Naive thymus-derived CD4-positive, alpha-beta T cell (primary cell): ENCODE data around the gene KRTAP4-4. TPM values are rescaled to one million over a fixed set of nuclear protein-coding genes. Genes with fewer than 3 reads are reported as not detected.
"Not testable (repeated sequence)": the region's sequence is repeated elsewhere in the genome, so short reads cannot be mapped to it uniquely, and the experiment has no call there.

Experiments
- ATAC-seq: fragments of 150-1000 bp; cut with Tn5 transposase; 2 replicates; pipeline ENCODE4 v1.10.0; 2021; ENCODE audit warnings: mild to moderate bottlenecking, moderate library complexity
- CTCF ChIA-PET: fragments of 350-600 bp; sonication (Branson Sonifier 250); formaldehyde crosslinking; loops from one replicate; lab custom pipeline; 2021; ENCODE audit warnings: antibody characterized with exemption; lab: Charles Lee
- POLR2A ChIA-PET: fragments of 350-600 bp; sonication (Branson Sonifier 250); formaldehyde crosslinking; loops from one replicate; lab custom pipeline; 2021; ENCODE audit warnings: antibody characterized with exemption, inconsistent platforms; lab: Charles Lee
- DNase-seq, 9 donors: peaks; one replicate each; pipeline versions ENCODE4 v3.0.0 to v3.0.0-alpha.2; 2020 to 2022; ENCODE audit warnings: mixed read lengths in 1 of 9
- H3K27ac ChIP-seq: one replicate; pipeline ENCODE4 v1.7.0; 2013; ENCODE audit warnings: mild to moderate bottlenecking, low read depth, low read length, moderate library complexity
- H3K27me3 ChIP-seq, 2 donors: one replicate each; pipeline ENCODE4 v1.7.0; 2013; ENCODE audit warnings: low read length in 2 of 2, mild to moderate bottlenecking in 2 of 2, moderate library complexity in 2 of 2; ENCODE audit not compliant: control insufficient read depth in 2 of 2, insufficient read depth in 2 of 2
- H3K36me3 ChIP-seq, 3 experiments: 1 replicate in 2 of 3; 2 replicates in 1 of 3; pipeline ENCODE4 v1.7.0; 2013; ENCODE audit warnings: low read length in 3 of 3, mild to moderate bottlenecking in 3 of 3, moderate library complexity in 1 of 3; ENCODE audit not compliant: insufficient read depth in 3 of 3, control insufficient read depth in 2 of 3
- H3K4me1 ChIP-seq, 2 donors: one replicate each; pipeline ENCODE4 v1.7.0; 2013; ENCODE audit warnings: low read length in 2 of 2, mild to moderate bottlenecking in 2 of 2, moderate library complexity in 1 of 2; ENCODE audit not compliant: control insufficient read depth in 2 of 2, insufficient read depth in 2 of 2
- H3K4me3 ChIP-seq: 2 replicates; pipeline ENCODE4 v1.7.0; 2013; ENCODE audit warnings: mild to moderate bottlenecking, low read length
- H3K9me3 ChIP-seq, 3 experiments: 1 replicate in 2 of 3; 2 replicates in 1 of 3; pipeline ENCODE4 v1.7.0; 2013; ENCODE audit warnings: low read length in 3 of 3; ENCODE audit not compliant: control insufficient read depth in 2 of 3
- H3K27ac Mint-ChIP-seq, 9 donors: one replicate each; pipeline ENCODE4 v1.8.0; 2020 to 2022; ENCODE audit warnings: mixed read lengths in 9 of 9, mild to moderate bottlenecking in 8 of 9, moderate library complexity in 5 of 9, inconsistent platforms in 2 of 9
- H3K27me3 Mint-ChIP-seq, 5 donors: one replicate each; pipeline ENCODE4 v1.8.0; 2021 to 2022; ENCODE audit warnings: mixed read lengths in 5 of 5, mild to moderate bottlenecking in 1 of 5
- H3K36me3 Mint-ChIP-seq, 5 donors: one replicate each; pipeline ENCODE4 v1.8.0; 2020 to 2022; ENCODE audit warnings: mixed read lengths in 5 of 5, mild to moderate bottlenecking in 3 of 5, inconsistent platforms in 1 of 5
- H3K4me1 Mint-ChIP-seq, 7 donors: one replicate each; pipeline ENCODE4 v1.8.0; 2020 to 2022; ENCODE audit warnings: mixed read lengths in 7 of 7, mild to moderate bottlenecking in 3 of 7, inconsistent platforms in 1 of 7
- H3K4me3 Mint-ChIP-seq, 10 donors: one replicate each; pipeline ENCODE4 v1.8.0; 2020 to 2022; ENCODE audit warnings: mild to moderate bottlenecking in 10 of 10, mixed read lengths in 10 of 10, moderate library complexity in 6 of 10, inconsistent platforms in 2 of 10
- H3K9me3 Mint-ChIP-seq, 11 donors: one replicate each; pipeline ENCODE4 v1.8.0; 2020 to 2022; ENCODE audit warnings: mixed read lengths in 11 of 11, mild to moderate bottlenecking in 4 of 11, inconsistent platforms in 1 of 11, moderate library complexity in 1 of 11
- intact Hi-C, 2 donors: fragments of 100-400 bp; cut with micrococcal nuclease; formaldehyde crosslinking; loops; one replicate each; pipeline ENCODE4 v1.15.1; 2023
- polyA plus RNA-seq, 2 donors: library from polyadenylated mRNA; unstranded; fragments of 300-500 nt; fragmentation: Illumina TruSeq; gene quantifications; one replicate each; pipeline ENCODE4 v1.2.3, GENCODE V29; 2021
- total RNA-seq, 6 experiments: library from RNA in 5 of 6; stranded (reverse) in 5 of 6; gene quantifications; 1 replicate in 5 of 6; 2 replicates in 1 of 6; pipeline ENCODE4 v1.2.3 and lab custom pipeline; 2021 to 2026

The KRTAP4-4 gene
- total and polyA plus RNA-seq, 7 experiments from 2014 or later, result not detected

GRCh38 chr17:41126412-41126811 is 34.1 kb downstream of the KRTAP4-4 start:
- Mint-ChIP-seq H3K27ac (peak overlapping the region in 1 of 9 donors; percentile 63), H3K9me3 (peaks cover 0 to 24% (median 3%) of the 10 kb centered on the region in 11 donors), H3K27me3 (peaks cover 0 to 12% (median 0%) of the 10 kb centered on the region in 5 donors), H3K4me1 (peaks cover 0 to 95% (median 73%) of the 10 kb centered on the region in 7 donors), H3K4me3 (peak overlapping the region in 6 of 10 donors; percentile 30 to 88 (median 50)), H3K36me3 (no peaks in the 10 kb centered on the region)
- POLR2A ChIA-PET, result interaction anchor here (0.6 to 0.7 kb wide), 2 partner anchors 20 to 440 kb away, joined by 4 to 5 read pairs; no protein-coding TSS in a partner anchor
- intact Hi-C loops, result no loop called here
- Histone ChIP-seq H3K27ac (no peak overlapping the region), H3K27me3 (no peaks in the 10 kb centered on the region), H3K9me3 (no peaks in the 10 kb centered on the region), H3K4me1 (peaks cover 21 to 42% of the 10 kb centered on the region in 2 donors), H3K36me3 (no peaks in the 10 kb centered on the region), H3K4me3 (no peak overlapping the region)
- no peak for DNase-seq
- ATAC-seq, result no peak
- CTCF ChIA-PET, result interaction anchor here (0.6 to 1.6 kb wide), 2 partner anchors 182 to 534 kb away, joined by 3 read pairs; partner anchors contain the start of gene KRTAP16-1

- Histone ChIP-seq H3K27ac (no peak overlapping the region), H3K36me3 (no peaks in the 10 kb centered on the region), H3K4me3 (no peak overlapping the region), H3K4me1 (peaks cover 25 to 40% of the 10 kb centered on the region in 2 donors), H3K27me3 (no peaks in the 10 kb centered on the region), H3K9me3 (no peaks in the 10 kb centered on the region)
- Mint-ChIP-seq H3K27me3 (peaks cover 0 to 12% (median 0%) of the 10 kb centered on the region in 5 donors), H3K36me3 (peaks cover 0 to 4% (median 0%) of the 10 kb centered on the region in 5 donors), H3K4me1 (peaks cover 4 to 94% (median 78%) of the 10 kb centered on the region in 7 donors), H3K9me3 (peaks cover 0 to 24% (median 3%) of the 10 kb centered on the region in 11 donors), H3K4me3 (peak overlapping the region in 6 of 10 donors; percentile 33 to 88 (median 66)), H3K27ac (peak overlapping the region in 4 of 9 donors; percentile 53 to 84 (median 73))
- ChIA-PET POLR2A (interaction anchor here (0.9 to 1.9 kb wide), 3 partner anchors 9 to 184 kb away, joined by 3 to 8 read pairs (median 4); partner anchors contain the start of gene KRTAP16-1), CTCF (no interaction called here)
- intact Hi-C loops, result no loop called here
- DNase-seq (no peak), ATAC-seq (no peak)
These were observed 35.5 kb downstream of the KRTAP4-4 start for GRCh38 chr17:41125064-41125463.

GRCh38 chr17:41123991-41124371 is 36.6 kb downstream of the KRTAP4-4 start, which contains the start of gene KRTAP4-12:
Gene KRTAP4-12, minus strand, starts transcription at chr17:41124182. Its CDS starts 60 bp downstream, at chr17:41124122.
- Mint-ChIP-seq H3K4me1 (peaks cover 4 to 89% (median 72%) of the 10 kb centered on the region in 7 donors), H3K9me3 (peaks cover 0 to 24% (median 2%) of the 10 kb centered on the region in 11 donors), H3K27ac (peak within 1 kb of the TSS in 7 of 9 donors; percentile 59 to 93 (median 85)), H3K27me3 (peaks cover 0 to 11% (median 0%) of the 10 kb centered on the region in 5 donors), H3K4me3 (peak within 1 kb of the TSS in 8 of 10 donors; percentile 73 to 97 (median 87))
- H3K27me3 ChIP-seq, DNase-seq, H3K27ac ChIP-seq, H3K9me3 ChIP-seq, ATAC-seq, CTCF ChIA-PET, H3K36me3 ChIP-seq, H3K4me3 ChIP-seq, H3K36me3 Mint-ChIP-seq: not testable (repeated sequence)
- peaks cover 26 to 43% of the 10 kb centered on the region in 2 donors for H3K4me1 ChIP-seq
- intact Hi-C loops, result loop anchor here in 1 of 2 donors (5.0 kb wide), 1 partner anchor 543 kb away; no protein-coding TSS in a partner anchor
- POLR2A ChIA-PET, result interaction anchor here (0.9 to 1.9 kb wide), 3 partner anchors 15 to 198 kb away, joined by 3 to 8 read pairs (median 4); partner anchors contain the start of gene KRTAP16-1

DNA sequence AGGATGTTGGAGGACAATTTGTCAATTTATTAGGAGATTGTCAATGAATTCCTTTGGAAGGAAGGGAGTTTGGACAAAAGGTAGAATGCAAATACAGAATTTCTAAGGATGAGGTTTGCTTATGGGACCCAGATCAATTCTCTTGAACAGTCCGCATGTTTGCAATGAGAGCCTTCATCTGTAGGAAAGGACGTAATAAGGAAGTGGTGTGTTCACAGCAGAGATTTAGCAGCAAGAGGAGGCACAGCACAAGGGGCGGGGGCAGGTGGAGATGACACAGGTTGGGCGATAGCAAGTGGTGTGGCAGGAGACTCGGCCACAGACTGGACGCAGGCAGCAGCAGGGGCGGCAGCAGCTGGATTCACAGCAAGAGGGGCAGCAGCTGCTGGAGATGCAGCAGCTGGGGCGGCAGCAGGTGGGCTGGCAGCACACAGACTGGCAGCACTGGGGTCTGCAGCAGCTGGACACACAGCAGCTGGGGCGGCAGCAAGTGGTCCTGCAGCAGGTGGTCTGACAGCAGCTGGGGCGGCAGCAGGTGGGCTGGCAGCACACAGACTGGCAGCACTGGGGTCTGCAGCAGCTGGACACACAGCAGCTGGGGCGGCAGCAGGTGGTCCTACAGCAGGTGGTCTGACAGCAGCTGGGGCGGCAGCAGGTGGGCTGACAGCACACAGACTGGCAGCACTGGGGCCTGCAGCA is 37.1 kb downstream of the KRTAP4-4 start:
- H3K27ac ChIP-seq, H3K4me3 ChIP-seq, H3K36me3 Mint-ChIP-seq, H3K27me3 Mint-ChIP-seq, H3K9me3 ChIP-seq, CTCF ChIA-PET, H3K27me3 ChIP-seq, H3K36me3 ChIP-seq: not testable (repeated sequence)
- peak in 5 of 9 donors; percentile 5 to 32 (median 20) for DNase-seq
- POLR2A ChIA-PET, result interaction anchor here (1.1 to 1.9 kb wide), 2 partner anchors 185 to 198 kb away, joined by 3 to 8 read pairs; partner anchors contain the start of gene KRTAP16-1
- ATAC-seq, result peak; percentile 41
- H3K4me1 Mint-ChIP-seq, result peaks cover 4 to 87% (median 71%) of the 10 kb centered on the region in 7 donors
- H3K4me1 ChIP-seq, result peaks cover 26 to 43% of the 10 kb centered on the region in 2 donors
- peaks cover 0 to 19% (median 1%) of the 10 kb centered on the region in 11 donors for H3K9me3 Mint-ChIP-seq
- intact Hi-C loops, result loop anchor here in 1 of 2 donors (5.0 kb wide), 1 partner anchor 544 kb away; no protein-coding TSS in a partner anchor
- H3K27ac Mint-ChIP-seq, result peak overlapping the region in 7 of 9 donors; percentile 59 to 93 (median 85)
- H3K4me3 Mint-ChIP-seq, result peak overlapping the region in 8 of 10 donors; percentile 73 to 97 (median 87)

DNA sequence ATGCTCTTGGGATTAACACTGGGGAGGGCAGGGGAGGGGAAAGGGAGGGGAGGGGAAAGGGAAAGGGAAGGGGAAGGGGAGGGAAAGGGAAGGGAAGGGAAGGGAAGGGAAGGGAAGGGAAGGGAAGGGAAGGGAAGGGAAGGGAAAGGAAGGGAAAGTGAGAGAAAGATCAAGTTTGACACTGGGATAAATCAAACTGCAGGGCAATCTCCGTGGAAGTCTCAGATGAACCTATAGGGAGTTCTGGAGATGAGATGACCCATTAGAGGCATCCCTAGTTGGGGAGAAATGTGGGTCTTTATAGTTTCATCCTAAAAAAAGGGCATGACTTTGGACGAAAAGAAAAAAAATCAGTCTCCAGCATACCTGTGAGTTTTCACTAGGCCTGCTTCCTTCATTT is 38.8 kb downstream of the KRTAP4-4 start:
- no peaks in the 10 kb centered on the region for H3K9me3 ChIP-seq
- H3K27me3 Mint-ChIP-seq, result peaks cover 0 to 12% (median 0%) of the 10 kb centered on the region in 5 donors
- POLR2A ChIA-PET, result interaction anchor here (1.1 kb wide), 1 partner anchor 200 kb away, joined by 3 read pairs; no protein-coding TSS in a partner anchor
- H3K4me1 ChIP-seq, result peaks cover 26 to 43% of the 10 kb centered on the region in 2 donors
- peaks cover 0 to 13% (median 0%) of the 10 kb centered on the region in 11 donors for H3K9me3 Mint-ChIP-seq
- DNase-seq (no peak), ATAC-seq (no peak)
- no peaks in the 10 kb centered on the region for H3K27me3 ChIP-seq
- H3K4me3 ChIP-seq, result no peak overlapping the region
- peak overlapping the region in 2 of 9 donors; percentile 28 to 45 for H3K27ac Mint-ChIP-seq
- H3K36me3 ChIP-seq, result no peaks in the 10 kb centered on the region
- intact Hi-C loops, result loop anchor here in 1 of 2 donors (5.0 kb wide), 1 partner anchor 546 kb away; no protein-coding TSS in a partner anchor
- H3K27ac ChIP-seq, result no peak overlapping the region
- H3K4me1 Mint-ChIP-seq, result peaks cover 4 to 84% (median 70%) of the 10 kb centered on the region in 7 donors
- H3K4me3 Mint-ChIP-seq, result peak overlapping the region in 1 of 10 donors; percentile 16
- CTCF ChIA-PET, result no interaction called here
- H3K36me3 Mint-ChIP-seq, result peaks cover 0 to 4% (median 0%) of the 10 kb centered on the region in 5 donors
